Middle frontal gyrus (tissue), 1 donor: Measurements from ENCODE around the gene TMEM237.

Experiments
- DNase-seq: peaks from one replicate; pipeline ENCODE4 v3.0.0-alpha.2; 2015; ENCODE audit warnings: low spot score; ENCODE audit errors: extremely low spot score

Gene TMEM237

GRCh38 chr2:201642579-201643215 is 606 bp downstream of the TMEM237 start:
- peak; percentile 64 for DNase-seq

GRCh38 chr2:201642086-201642578 is 1.2 kb downstream of the TMEM237 start:
- DNase-seq = no peak

- DNase-seq = no peak
Measured at GRCh38 chr2:201639205-201639604, 4.1 kb downstream of the TMEM237 start.

- no peak for DNase-seq
Measured at GRCh38 chr2:201638326-201638725, 5.0 kb downstream of the TMEM237 start.

GRCh38 chr2:201633661-201634249 is 9.5 kb downstream of the TMEM237 start:
- no peak for DNase-seq

GRCh38 chr2:201631041-201631440 is 12.3 kb downstream of the TMEM237 start:
- DNase-seq = no peak

- DNase-seq = no peak
Measured at GRCh38 chr2:201630577-201630976, 12.7 kb downstream of the TMEM237 start.

- DNase-seq = no peak
Measured at GRCh38 chr2:201628545-201628944, 14.8 kb downstream of the TMEM237 start.

GRCh38 chr2:201622306-201622970 is 20.9 kb downstream of the TMEM237 start:
- no peak for DNase-seq

- DNase-seq = no peak
Measured at GRCh38 chr2:201621293-201621999, 21.9 kb downstream of the TMEM237 start.

GRCh38 chr2:201618744-201619662 is 24.3 kb downstream of the TMEM237 start:
- no peak for DNase-seq

GRCh38 chr2:201608021-201608420 is 35.3 kb downstream of the TMEM237 start:
- DNase-seq = no peak

GRCh38 chr2:201607568-201607967 is 35.7 kb downstream of the TMEM237 start:
- no peak for DNase-seq

- DNase-seq = no peak
Measured at GRCh38 chr2:201600906-201601305, 42.4 kb downstream of the TMEM237 start.

GRCh38 chr2:201597397-201597796 is 45.9 kb downstream of the TMEM237 start:
- DNase-seq = no peak

- no peak for DNase-seq
Measured at GRCh38 chr2:201580486-201580885, 62.8 kb downstream of the TMEM237 start.

GRCh38 chr2:201579536-201579935 is 63.8 kb downstream of the TMEM237 start:
- DNase-seq = no peak

- DNase-seq = no peak
Measured at GRCh38 chr2:201575971-201576370, 67.3 kb downstream of the TMEM237 start.

GRCh38 chr2:201574766-201575165 is 68.5 kb downstream of the TMEM237 start:
- DNase-seq = no peak

- DNase-seq = no peak
Measured at GRCh38 chr2:201572846-201573508, 70.3 kb downstream of the TMEM237 start.
